HEK293T (cell line): ENCODE results near the gene STK36.

ENCODE experiments used
- ARNT ChIP-seq: fragments of 450-650 bp; IDR thresholded peaks from 2 replicates; pipeline ENCODE4 v1.6.1; 2017; ENCODE audit warnings: mild to moderate bottlenecking
- CTBP1 ChIP-seq: fragments of 450-650 bp; IDR thresholded peaks from 2 replicates; pipeline ENCODE4 v1.6.1; 2016; ENCODE audit warnings: borderline replicate concordance
- FOXK2 ChIP-seq: fragments of 450-650 bp; IDR thresholded peaks from 2 replicates; pipeline ENCODE4 v1.6.1; 2016; ENCODE audit warnings: mild to moderate bottlenecking
- FOXM1 ChIP-seq: fragments of 450-650 bp; IDR thresholded peaks from 2 replicates; pipeline ENCODE4 v1.6.1; 2017; ENCODE audit warnings: mild to moderate bottlenecking, borderline replicate concordance
- HDGF ChIP-seq: fragments of 450-650 bp; IDR thresholded peaks from 2 replicates; pipeline ENCODE4 v1.6.1; 2017; ENCODE audit warnings: antibody characterized with exemption, borderline replicate concordance
- L3MBTL2 ChIP-seq: fragments of 450-650 bp; conservative IDR thresholded peaks from 2 replicates; pipeline ENCODE4 v1.6.1; 2016; ENCODE audit warnings: mild to moderate bottlenecking
- LEF1 ChIP-seq: fragments of 450-650 bp; IDR thresholded peaks from 2 replicates; pipeline ENCODE4 v1.6.1; 2017; ENCODE audit warnings: mild to moderate bottlenecking, borderline replicate concordance
- SP1 ChIP-seq: fragments of 450-650 bp; IDR thresholded peaks from 2 replicates; pipeline ENCODE4 v1.6.1; 2017
- TARDBP ChIP-seq: fragments of 450-650 bp; IDR thresholded peaks from 2 replicates; pipeline ENCODE4 v1.6.1; 2016

DNA sequence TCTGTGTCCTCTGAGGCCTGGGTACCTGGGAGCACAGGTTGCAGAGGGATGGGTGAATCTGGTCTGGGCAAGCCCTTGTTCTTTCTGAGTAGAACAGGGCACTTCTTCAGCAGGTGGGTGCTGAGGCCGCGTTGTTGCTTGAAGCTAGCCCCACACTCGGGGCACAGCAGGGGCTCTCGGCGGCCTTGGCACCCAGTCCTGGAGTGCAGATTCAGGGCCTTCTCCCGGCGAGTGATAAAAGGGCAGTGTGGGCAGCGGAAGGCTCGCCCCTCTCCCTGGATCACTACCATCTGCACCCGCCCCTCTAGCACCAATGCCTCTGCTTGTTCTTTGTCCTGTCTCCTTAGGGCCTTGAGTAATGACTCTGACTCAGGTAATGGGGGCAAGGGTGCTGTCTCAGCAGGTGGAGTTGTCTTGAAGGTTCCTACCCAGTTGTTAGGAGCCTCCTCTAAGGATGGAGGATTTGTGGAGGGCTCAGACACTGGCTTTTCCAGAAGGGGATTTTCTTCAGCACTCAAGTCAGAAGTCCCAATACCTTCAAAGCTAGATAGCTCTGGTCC is 28.1 kb upstream of the STK36 start:
- no peak for TF ChIP-seq FOXK2
- no peak for TF ChIP-seq L3MBTL2
- TF ChIP-seq HDGF: no peak
- no peak for TF ChIP-seq SP1
- TF ChIP-seq FOXM1: no peak
- TF ChIP-seq LEF1: no peak
- TF ChIP-seq TARDBP: no peak
- TF ChIP-seq CTBP1: no peak
- TF ChIP-seq ARNT: no peak
